Muscle of arm (tissue), 12 donors: ENCODE measurements around the gene DDX24. TPM values are rescaled to one million over a fixed set of nuclear protein-coding genes. Genes with fewer than 3 reads are reported as not detected.

Experiments
- DNase-seq: peaks from one replicate; pipeline ENCODE4 v3.0.0-alpha.2; 2013
- polyA plus RNA-seq, 12 donors: library from polyadenylated mRNA; unstranded; fragments of 120-200 nt; gene quantifications; one replicate each; pipeline ENCODE4 v1.2.1, GENCODE V29; 2013; ENCODE audit not compliant: insufficient read length in 12 of 12

Gene DDX24
- polyA plus RNA-seq, 12 donors = 86.0 to 163 (median 93.9) TPM; not detected in 1

DNA sequence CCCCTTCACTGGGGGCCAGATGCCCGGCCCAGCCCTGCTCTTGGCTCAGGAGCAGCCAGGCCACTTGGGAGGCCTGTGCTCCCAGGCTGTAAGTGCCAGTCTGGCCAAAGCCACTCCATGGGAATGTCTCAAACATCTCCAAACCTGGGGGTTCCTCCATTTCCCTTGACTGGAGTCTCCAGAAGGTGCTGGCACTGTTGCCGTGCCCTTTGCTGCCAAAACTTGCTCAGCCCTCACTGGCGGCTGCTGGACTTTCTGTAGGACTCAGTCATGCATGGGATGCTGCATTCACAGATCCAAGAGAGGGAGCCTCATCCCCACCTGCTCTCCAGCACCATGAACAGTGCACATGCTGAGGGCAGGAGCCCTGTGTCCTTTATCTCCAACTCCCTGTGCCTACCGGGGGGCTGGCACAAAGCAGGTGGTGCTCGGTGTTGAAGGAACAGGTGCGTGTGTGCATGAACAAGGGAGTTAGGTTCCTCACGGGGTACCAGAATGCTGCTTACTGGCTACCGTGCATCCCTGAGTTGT, 64.5 kb downstream of the DDX24 start:
- DNase-seq = no peak

DNA sequence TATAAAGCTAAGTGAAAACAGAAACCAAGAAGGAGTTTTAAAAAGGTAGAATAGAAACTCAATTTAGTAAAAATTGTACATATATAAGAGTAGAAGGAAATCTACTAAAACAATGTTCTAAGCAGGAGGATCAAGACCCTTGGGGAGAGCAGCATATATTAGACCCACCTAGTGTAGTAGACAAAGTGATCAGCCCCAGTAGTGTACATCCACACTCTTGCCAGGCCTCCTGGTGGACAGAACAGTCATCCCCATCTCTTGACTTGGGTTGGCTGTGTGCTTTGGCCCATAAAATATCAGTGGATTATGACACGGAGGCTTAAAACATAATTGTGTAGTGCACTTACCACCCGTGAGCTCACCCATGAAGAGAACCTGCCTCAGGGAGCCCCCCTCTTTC, 65.8 kb downstream of the DDX24 start:
- DNase-seq = no peak

DNA sequence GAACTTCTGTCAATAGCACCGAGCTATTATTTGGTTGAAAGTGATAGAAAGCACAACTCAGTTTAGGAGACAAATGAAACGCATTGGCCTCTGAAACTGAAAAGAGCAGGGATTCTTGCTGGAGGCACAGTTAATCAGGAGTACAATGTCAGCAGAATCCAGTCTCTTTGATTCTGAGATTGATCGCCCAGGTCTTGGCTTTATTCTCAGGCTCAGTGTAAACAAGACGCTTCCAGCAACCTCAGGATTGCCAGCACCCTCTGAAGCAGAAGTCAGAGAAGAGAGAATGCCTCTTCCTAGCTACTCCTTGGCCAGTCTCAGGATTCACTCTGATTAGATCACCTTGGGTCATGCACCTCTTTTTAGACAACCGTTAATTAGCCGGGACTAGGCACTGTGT, 66.6 kb downstream of the DDX24 start:
- DNase-seq = no peak

DNA sequence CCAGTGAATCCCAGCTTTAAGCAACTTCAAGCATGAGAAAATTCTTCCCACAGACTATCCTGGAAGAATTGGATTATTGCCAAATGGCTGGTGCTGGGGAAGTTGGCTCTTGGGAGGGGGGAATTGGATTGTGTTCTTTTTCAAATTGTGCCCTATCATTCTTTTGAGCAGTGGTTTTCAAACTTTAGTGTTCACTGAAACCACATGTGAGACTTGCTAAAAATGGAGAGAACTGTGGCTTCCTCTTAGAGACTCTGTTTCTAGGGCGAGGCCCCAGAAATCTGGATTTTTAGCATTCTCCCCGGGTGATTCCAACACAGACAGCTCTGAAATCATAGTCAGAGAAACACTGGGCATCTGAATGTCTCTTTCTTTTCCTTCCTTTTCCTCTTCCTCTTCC, 69.2 kb downstream of the DDX24 start:
- no peak for DNase-seq

DNA sequence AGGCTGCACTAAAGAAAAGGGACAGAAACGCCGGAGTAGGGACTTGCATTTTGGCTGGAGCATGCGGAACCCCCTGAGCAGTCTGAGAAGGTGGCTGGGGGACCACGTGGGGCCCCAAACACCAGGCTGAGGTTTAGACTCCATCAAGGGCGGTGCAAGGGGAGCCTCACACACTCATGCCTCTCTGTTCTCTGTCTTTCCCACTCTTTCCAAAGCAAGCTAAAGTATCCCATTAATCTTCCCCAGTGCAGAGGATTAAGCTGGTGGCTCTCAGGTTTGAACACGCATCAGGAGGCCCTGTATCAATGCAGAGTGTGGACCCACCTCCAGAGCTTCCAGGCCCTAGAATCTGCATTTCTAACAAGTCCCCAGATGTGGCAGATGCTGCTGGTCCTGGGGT, 70.4 kb downstream of the DDX24 start:
- no peak for DNase-seq

DNA sequence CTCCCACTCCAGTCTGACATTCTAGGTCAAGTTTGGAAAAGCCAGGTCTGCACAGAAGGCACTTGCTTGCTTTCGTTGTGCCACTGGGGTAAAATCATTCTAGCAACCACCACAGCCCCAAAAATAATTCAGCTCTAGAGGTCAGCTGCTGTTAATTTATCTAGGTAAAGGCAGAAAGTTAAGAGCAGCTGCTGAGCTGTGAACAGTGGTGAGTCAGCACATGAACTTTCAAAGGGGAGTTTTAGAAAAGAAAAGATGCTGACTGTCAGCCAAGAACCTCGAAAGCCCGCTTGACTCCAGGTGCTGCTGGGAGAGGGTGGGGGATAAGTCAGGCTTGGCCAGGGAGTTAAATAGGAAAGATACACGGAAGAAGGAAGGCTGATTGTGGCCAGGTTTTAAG, 71.2 kb downstream of the DDX24 start:
- no peak for DNase-seq

DNA sequence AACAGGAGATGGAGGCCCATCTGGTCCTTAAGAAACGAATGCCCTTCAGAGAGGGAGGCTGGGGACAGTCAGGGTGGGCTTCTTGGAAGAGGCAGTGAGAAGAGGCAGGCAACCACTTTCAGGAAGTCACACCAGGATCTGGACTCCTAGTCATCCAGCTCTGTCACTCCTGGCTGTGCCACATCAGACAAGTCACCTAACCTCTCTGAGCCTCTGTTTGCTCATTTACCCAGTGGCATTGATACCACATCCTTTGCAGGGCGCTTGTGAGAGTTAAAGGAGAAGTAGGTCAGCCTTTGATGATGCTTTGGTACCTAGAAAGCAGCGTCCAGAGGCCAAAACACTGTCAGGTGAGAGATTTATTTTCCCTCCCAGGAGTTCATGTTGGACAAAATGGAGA, 72.8 kb downstream of the DDX24 start:
- DNase-seq = no peak

DNA sequence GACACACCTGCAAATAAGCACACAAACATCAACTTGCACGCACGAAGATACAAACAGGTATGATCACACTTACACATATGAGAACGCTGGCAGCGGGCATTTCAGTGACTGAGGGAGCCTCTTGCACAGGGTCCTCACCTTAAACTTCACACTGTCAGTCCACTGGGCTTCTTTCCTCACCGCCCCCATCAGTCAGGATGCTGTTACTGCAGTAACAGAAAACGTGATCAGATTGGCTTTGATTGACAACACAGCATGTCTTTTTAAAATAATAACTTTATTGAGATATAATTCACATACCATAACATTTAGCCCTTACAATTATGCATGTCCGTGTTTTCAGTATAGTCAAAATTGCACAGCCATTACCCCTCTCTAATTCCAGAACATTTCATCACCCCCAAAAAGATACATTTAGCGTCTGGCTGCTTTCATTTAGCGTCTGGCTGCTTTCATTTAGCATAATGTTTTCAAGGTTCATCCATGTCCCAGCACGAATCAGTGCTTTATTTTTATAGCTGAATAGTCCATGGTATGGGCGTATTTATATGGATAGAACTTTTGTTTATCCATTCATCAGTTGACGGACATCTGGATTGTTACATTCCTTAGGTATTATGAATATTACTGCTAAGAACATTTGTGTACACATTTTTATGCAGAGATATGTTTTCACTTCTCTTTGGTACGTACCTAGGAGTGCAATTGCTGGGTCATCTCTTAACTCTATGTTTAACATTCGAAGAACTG, 75.5 kb downstream of the DDX24 start:
- no peak for DNase-seq

DNA sequence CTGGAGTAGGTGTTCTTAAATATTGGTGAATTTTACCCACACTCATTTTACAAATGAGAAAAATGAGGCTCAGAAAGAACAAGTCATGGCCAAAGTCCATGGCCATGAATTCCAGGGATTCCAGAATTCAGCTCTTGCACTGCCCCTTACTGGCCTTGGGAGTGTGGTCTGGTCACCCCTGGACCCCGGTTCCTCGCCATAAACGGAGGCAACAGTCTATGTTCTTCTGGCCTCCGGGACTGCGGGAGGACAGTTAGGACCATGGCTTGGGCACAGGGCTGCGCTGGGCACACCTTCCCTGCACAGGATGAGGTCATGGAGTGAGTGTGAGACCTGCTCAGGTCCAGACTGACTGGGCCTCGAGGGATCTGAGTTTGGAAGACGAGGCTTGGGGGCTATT, 77.0 kb downstream of the DDX24 start:
- DNase-seq = no peak

DNA sequence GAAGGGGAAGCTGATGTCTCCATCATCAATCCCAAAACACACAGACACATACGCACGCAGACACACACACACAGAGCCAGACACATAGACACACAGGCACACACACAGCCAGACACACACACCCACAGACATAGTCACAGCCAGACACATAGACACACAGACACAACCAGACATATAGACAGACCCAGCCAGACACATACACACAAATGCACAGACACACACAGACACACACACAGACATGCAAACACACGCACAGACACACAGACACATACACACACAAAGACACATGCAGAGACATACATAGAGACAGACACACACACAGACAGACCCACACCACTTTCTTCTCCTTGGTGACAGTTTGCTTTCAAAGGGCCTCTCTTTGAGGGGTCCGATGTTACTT, 77.6 kb downstream of the DDX24 start:
- no peak for DNase-seq

DNA sequence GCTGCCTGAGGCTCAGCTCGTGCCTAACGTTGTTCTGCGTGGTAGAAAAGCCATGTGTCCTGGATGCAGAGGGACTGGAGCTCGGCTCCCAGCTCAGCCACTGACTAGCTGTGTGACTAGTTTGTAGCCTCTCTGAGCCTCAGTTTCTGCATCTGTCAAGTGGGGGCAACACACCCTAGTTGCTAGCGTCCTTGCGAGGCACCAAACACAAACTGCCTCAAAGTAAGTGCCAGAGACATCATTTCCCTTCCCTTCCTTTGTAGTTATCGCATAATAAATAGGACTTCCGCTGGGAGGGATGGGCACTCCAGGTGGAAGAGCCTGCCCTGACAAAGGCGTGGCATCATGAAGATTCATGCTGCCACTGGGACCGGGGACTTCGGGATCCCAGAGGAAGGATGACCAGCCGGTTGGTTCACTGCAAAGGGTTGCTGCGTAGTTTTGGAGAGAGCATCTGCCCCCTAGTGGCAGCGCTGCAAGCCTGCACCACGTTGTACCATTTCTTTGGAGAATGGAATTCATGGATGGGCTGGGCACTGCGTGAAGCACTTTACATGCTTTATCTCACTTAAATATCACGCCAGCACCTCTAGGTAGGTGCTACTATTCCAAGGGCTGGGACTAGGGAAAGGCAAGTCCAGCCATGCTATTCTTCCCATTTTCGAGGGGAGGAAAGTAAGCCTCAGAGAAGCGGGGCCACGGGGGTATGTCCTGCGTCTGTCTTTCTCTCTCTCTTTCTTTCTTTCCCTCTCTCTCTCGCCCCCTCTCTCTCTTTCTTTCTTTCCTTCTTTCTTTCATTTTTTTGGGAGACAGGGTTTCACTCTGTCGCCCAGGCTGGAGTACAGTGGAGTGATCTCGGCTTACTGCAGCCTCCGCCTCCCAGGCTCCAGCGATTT, 79.3 kb downstream of the DDX24 start:
- peak; percentile 67 for DNase-seq

DNA sequence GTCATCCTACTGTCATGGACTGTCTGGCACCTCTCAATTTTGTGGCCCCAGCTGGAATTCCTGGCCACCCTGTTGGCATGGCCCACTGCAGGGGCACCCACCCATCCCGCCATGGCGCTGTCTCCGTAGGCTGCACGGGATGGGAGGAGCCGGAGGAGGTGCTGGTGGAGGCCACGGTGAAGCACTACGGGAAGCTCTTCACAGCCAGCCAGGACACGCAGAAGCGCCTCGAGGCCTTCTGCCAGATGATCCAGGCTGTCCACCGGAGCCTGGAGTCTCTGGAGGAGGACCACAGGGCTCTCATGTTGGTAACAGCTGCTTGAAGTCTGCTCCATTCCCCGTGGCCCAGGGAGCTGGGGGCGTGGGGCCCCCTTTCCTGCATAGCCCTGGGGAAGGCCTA, 80.0 kb downstream of the DDX24 start:
- no peak for DNase-seq

DNA sequence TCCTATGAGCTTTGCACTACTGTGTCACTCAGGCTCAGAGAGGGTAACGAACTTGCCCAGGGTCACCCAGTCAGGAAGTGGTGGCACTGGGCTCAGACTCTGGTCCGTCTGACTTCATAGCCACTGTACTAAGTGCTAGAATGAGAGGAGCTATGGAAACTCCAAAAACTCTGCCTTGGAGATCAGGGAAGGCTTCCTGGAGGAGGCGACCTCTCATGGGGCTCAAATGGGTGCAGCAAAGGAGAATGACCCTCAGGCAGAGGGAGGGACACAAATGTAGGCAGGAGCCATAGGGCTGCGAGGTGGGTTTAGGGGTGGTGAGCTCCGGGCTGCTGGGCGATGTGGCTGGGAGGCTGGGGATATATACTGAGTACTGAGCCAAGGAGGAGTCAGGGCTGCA, 80.7 kb downstream of the DDX24 start:
- no peak for DNase-seq

DNA sequence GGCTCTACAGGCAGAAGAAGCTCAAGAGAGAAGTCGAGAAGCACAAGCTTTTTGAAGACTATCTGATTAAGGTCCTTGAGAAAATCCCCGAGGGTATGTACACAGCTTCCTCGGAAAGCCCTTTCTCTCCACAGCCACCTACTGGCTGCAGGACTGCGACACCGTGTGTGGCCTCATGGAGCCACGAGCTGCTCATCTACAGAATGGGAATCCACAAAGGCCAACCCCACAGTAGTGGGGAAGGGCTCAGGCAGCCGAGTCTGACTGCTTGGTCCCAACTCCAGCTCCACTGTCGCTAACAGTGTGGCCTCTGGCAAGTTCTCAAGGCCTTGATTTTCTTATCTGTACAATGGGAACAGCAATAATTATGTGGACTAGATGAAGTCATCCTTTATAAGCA, 81.4 kb downstream of the DDX24 start:
- DNase-seq = no peak

DNA sequence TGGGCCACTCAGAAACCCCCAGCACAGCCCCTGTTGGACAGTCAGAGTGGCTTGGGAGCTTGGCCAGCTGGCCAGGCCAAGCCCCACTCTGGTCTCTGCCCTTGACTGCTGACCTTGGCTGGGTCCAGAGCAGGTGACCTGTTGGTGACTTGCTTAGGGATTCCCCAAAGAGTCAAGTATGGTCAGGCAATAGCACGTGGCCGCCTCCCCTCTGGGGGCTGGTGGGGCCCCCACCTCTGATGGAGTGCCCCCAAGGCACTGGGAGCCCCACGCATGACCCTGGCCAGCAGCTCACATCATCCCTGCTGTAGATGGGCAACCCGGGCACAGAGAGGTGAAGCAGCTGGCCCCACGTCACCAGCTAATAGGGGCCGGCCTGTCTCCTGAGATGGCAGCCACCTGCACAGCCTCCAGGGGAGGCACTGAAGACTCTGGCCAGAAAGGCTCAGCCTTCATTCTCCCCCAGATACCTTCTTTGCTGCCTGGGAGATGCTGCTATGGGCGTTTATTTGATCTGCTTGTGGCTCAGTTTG, 82.1 kb downstream of the DDX24 start:
- no peak for DNase-seq

Other genes starting within 250 kb of the DDX24 start
- gene FAM181A, start 153.9 kb downstream of the DDX24 start, polyA plus RNA-seq = under 1 TPM in 5 of 12 donors, not detected in 7; 0.09 to 0.22 (median 0.13) TPM
- 10 to 100 TPM in 11 of 12 donors, not detected in 1; 10.5 to 37.9 (median 26.4) TPM for gene ASB2, start 104.6 kb downstream of the DDX24 start, polyA plus RNA-seq
- under 1 TPM in 6 of 12 donors, not detected in 6; 0.09 to 0.36 (median 0.23) TPM for gene CCDC197, start 83.9 kb downstream of the DDX24 start, polyA plus RNA-seq
- gene OTUB2, start 54.9 kb downstream of the DDX24 start, polyA plus RNA-seq = 1 to 10 TPM in 3 of 12 donors, under 1 TPM in 7, not detected in 2; 0.48 to 1.9 (median 0.92) TPM
- 10 to 100 TPM in 11 of 12 donors, not detected in 1; 10.7 to 69.1 (median 15.5) TPM for gene IFI27L1, start 108 bp upstream of the DDX24 start, polyA plus RNA-seq
- gene IFI27, start 29.5 kb upstream of the DDX24 start, polyA plus RNA-seq = 1 to 10 TPM in 10 of 12 donors, not detected in 2; 1.4 to 5.7 (median 3.1) TPM
- 10 to 100 TPM in 9 of 12 donors, 1 to 10 TPM in 2, not detected in 1; 7.6 to 29.5 (median 12.5) TPM for gene IFI27L2, start 48.4 kb upstream of the DDX24 start, polyA plus RNA-seq
- under 1 TPM in 8 of 12 donors, not detected in 4; 0.10 to 0.30 (median 0.19) TPM for gene PPP4R4, start 93.1 kb upstream of the DDX24 start, polyA plus RNA-seq
- under 1 TPM in 6 of 12 donors, not detected in 6; 0.03 to 0.43 (median 0.04) TPM for gene SERPINA10, start 212.1 kb upstream of the DDX24 start, polyA plus RNA-seq
- under 1 TPM in 2 of 12 donors, not detected in 10; 0.21 to 0.86 TPM for gene SERPINA6, start 242.1 kb upstream of the DDX24 start, polyA plus RNA-seq